Measurements from ENCODE around the gene FOXJ2. TPM values are rescaled to one million over a fixed set of nuclear protein-coding genes. Genes with fewer than 3 reads are reported as not detected.
"Not testable (repeated sequence)": the region's sequence is repeated elsewhere in the genome, so short reads cannot be mapped to it uniquely, and the experiment has no call there.

FOXJ2 gene
- total RNA-seq = 8.4 and 11.9 TPM in 2 replicates
- polyA plus RNA-seq (2012) = 12.1 TPM

DNA sequence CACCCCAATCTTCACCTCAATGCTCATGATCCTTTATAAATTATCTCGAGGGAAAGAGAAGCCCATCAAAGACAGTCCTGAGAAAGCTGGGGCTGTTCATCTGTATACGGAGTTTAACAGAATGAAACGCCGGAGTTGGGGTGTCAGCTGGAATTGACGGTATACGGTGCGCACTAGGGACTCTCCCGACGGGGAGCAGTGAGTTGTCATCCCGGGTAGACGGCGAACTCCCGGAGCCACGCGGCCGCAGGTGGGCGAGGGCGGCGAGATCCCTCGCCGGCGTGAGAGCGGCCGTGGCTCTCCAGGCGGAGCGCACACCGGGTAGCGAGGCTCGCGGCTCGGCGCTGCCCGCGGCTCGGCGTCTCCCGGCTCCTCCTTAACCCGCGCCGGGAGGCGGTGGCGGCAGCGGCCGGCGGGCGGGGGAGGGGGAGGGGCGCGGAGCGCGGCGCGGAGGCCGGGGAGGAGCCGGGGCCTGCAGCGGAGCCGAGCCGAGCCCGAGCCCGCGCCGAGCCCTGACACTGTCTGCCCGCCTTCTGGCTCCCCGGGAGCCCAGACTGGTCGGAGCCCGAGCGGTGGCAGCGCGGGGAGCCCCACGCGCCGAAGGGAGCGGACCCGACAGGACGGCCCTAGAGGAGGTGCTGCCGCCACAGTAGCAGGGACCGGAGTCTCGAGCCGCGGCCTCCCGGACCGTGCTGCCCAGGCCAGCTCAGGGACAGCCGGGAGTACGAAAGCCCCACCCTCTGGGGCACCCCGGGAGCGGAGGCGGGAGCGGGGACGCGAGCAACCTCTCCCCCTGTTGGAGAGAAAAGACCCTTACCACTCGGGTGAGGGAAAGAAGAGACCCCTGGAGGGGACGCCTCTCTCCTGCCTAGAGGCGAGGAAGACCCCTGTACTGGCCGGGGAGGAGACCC, at the start of gene FOXJ2:
Gene FOXJ2, plus strand, starts transcription at position 475 of the 911 bp plus-strand sequence. CDS start 7,117 bp downstream, outside the sequence.
- DNase-seq (ENCODE audit: low read depth) = peak; percentile 75

DNA sequence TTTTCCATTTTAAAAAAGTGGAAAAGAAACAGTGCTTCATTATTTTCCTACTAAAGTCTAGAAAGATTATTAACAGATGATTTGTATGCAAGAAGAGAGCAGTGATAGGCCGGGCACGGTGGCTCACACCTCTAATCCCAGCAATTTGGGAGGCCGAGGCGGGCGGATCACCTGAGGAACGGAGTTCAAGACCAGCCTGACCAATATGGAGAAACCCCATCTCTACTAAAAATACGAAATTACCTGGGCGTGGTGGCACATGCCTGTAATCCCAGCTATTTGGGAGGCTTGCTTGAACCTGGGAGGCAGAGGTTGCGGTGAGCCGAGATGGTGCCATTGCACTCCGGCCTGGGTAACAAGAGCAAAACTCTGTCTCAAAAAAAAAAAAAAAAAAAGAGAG, 49.5 kb upstream of the FOXJ2 start:
- DNase-seq (ENCODE audit: low read depth) = not testable (repeated sequence)

DNA sequence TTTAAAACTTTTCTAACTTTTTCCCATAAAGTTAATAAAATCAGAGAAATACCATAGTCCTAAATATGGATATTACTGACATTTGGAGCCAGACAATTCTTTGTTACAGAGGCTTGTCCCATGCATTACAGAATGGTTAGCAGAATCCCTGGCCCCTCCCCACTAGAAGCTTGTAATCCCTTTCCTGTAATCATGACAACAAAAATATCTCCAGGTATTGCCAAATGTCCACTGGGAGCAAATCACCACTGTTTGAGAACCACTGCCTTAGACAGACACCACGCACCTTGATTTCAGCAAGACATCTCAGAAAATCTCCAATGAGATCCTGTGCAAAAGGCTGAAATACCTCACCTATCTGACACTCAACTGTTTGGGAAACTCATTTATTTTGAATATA, 49.1 kb upstream of the FOXJ2 start:
- not testable (repeated sequence) for DNase-seq (ENCODE audit: low read depth)

DNA sequence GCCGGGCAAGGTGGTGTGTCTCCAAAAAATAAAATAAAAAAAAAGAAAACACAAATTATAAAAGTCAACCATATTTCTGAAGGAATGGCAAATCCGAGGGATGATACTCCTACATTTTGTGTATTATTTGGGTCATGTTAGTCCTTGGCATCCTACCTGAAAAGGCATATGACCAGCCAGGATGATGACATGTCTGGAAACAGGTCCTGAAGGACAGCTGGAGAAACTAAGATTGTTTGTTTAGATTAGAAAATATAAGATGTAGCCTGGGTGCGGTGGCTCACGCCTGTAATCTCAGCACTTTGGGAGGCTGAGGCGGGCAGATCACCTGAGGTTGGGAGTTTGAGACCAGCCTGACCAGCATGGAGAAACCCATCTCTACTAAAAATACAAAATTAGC, 47.6 kb upstream of the FOXJ2 start:
- no peak for DNase-seq (ENCODE audit: low read depth)

DNA sequence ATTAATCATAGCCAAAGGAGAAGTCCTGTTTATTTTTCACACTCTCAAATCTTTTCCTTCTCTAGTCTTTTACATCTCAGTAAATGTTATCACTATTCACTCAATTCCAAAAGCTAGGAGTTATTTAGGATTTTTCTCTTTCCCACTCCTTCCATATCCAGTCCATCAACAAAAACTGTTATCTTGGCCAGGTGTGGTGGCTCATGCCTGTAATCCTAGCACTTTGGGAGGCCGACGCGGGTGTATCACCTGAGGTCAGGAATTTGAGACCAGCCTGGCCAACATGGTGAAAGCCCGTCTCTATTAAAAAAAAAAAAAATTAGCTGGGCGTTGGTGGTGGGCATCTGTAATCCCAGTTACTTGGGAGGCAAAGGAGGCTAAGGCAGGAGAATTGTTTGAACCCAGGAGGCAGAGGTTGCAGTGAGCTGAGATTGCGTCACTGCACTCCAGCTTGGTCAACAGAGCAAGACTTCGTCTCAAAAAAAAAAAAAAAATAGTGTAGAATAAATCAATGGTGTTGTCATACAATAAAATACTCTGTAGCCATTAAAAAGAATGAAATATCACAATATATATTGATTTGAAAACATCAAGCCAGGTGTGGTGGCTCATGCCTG, 46.6 kb upstream of the FOXJ2 start:
- no peak for DNase-seq (ENCODE audit: low read depth)

DNA sequence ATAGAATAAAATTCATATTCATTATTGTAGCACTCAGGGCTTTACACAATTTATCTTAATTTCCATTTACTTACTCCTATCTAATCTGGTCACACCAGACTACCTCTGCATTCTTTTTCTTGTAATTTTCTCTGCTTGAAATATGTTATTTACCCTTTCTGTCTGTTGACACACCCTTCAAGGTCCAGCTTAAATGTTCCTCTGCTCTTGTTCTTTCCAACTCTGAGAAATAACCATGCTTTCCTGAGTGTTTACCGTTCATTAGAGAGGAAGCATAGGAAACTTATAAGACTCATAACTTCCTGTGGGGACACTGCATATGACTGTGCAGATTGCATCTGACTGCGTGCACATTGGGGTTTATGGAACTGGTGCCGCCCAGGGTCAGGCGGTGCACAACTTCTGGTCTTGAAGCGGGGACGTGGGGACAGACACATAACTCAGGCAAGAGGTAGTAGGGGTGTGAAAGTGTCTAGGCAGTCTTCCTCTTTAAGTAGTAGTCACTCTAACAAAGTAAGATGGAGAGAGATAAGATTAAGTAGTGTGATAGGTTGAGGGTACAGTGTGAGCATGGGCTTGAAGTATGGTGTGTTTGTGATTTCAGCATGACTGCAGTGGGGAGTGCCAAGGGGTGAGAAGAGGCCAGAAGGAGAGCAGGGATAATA, 42.6 kb upstream of the FOXJ2 start:
- no peak for DNase-seq (ENCODE audit: low read depth)

DNA sequence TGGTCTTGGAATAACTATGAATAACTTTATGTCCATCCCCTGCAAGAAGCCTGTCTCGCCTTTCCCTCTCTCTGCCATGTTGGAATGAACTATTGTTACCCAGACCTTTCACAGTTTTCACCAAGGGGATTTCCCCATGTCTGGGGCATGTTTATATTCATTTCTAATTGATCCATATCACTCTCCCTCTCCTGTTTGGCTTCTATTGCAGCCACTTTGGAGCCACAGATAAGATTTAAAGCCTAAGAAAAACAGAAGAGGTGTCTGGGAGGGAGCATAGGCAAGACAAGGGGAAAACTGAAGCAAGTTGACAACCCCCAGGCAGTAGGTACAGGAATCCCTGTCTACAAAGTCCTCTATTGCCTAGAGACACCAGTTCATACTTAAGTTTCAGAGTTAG, 41.0 kb upstream of the FOXJ2 start:
- DNase-seq (ENCODE audit: low read depth) = no peak

DNA sequence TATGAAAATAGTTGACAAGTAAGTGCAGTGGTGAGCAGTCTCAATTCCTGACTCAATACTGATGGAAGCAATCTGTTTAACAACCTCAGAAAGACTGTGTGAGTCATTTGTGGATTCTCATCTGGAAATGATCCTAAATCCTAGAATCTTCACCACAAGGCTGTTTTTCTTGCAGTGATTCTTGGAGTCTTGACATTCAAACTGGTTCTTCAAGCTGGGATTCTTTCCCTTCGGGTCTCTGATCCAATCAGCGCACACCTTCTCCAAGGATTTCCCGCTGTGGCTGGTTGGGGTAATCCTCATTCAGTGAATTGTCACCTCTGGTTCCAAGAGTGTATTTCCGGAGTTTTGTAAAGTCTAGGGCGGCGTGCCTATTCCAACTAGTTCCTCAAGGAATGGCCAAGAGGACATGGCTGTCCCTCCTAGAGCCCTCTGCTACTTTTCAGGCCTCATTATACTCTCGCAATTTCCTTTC, 37.7 kb upstream of the FOXJ2 start:
- peak; percentile 57 for DNase-seq (ENCODE audit: low read depth)

DNA sequence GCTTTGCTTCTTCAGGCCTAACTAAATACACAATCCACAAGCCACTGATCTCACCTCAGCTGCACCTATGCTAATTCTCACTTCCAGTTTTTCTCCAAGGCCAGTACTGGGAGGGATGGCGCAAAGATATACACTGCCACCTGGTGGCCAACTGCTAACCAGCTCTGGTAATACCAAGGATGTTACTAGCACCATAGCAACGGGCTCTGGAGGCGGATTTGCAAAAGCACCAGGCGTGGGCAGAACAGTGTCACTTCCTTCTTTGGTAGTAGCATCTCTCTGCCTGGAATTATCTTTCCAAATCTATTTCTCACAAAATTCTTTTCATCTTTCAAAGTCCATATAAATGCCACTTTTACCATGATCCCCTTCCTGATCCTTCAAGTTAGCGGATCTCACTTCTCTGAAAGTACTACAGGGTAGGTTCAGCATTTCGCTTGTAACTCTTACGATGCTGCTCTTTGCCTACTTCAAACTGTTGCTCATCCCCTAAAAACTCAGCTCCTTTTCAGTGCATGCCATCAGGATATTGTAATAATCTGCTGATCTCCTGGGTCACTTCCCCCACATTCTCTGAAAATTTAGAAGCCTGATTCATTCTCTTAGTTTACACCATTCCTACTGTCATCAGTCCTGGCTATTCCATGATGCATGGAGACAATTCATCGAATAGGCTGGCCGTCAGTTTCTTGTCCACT, 37.1 kb upstream of the FOXJ2 start:
- DNase-seq (ENCODE audit: low read depth) = peak; percentile 81

DNA sequence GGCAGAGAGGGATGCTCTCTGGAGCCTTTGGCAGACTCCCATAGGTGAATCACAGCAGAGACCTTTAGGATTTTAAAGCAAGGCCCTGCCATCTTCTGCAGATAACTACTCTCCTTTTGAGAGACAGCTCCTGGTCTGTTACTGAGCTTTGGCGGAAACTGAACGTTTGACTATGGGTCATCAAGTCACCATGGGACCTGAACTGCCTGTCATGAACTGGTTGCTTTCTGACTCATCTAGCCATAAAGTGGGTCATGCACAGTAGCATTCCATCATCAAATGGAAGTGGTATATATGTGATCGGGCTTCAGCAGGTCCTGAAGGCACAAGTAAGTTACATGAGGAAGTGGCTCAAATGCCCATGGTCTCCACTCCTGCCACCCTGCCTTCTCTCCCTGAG, 31.7 kb upstream of the FOXJ2 start:
- DNase-seq (ENCODE audit: low read depth) = not testable (repeated sequence)

DNA sequence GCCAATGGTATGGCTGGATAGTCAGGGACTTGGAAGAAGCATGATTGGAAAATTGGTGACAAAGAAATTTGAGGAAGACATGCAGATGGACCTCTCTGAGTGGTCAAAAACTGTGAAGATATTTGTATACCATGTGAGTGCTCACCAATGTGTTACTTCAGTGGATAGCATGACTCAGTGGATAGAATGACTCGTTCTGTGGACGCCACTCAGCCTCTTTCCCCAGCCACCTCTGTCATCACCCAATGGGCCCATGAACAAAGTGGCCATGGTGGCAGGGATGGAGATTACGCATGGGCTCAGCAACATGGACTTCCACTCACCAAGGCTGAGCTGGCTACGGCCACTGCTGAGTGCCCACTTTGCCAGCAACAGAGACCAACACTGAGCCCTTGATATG, 31.0 kb upstream of the FOXJ2 start:
- DNase-seq (ENCODE audit: low read depth) = not testable (repeated sequence)

DNA sequence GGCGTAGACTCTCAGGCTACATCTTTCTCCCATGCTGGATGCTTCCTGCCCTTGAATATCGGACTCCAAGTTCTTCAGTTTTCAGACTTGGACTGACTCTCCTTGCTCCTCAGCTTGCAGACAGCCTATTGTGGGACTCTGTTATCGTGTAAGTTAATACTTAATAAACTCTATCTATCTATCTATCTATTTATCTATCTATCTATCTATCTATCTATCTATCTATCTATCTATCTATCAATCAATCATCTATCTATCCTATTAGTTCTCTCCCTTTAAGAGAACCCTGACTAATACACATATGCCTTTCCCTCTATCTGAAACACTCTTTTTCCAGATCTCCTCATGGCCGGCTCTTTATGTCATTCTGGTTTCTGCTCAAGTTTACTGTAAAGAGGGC, 27.6 kb upstream of the FOXJ2 start:
- DNase-seq (ENCODE audit: low read depth) = not testable (repeated sequence)

DNA sequence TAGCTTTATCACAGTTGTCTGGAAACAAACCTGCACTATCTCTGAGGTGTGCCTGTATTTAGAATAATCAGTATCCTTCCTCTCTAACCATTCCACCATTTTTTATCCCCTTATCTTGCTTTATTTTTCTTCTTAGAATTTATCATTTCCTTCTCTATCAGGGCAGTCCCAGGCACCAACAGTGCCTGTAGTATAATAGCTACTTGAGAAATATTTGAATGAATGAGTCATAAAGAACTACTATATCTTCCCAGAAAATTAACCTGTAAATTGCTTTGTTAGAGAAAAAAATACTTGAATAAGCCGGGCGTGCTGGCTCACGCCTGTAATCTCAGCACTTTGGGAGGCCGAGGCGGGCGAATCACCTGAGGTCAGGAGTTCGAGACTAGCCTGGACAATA, 21.2 kb upstream of the FOXJ2 start:
- DNase-seq (ENCODE audit: low read depth) = no peak

DNA sequence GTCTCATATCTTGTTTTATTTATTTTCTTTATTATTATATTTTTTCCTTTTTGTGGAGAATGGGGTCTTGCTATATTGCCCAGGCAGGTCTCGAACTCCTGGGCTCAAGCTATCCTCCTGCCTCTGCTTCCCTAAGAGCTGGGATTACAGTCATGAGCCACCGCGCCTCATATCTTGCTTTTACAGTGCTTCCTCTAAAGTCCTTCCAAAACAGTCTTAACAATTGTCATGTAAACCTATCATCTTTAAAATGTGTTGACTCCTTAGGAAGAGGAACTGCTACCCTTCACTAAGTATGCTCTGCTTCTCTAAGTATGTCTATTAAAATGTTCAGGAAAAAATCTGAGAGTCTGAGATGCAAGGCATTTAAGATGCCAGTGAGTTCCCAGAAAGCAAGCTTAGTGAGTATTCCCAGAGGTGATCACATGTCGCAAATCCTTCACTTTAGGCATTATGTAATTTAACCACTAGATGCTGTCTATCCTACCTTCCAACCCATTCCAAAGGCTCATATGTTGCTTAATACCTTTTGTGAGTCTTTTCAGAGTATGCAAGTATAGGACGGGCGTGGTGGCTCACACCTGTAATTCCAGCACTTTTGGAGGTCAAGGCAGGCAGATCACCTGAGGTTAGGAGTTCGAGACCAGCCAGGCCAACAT, 19.7 kb upstream of the FOXJ2 start:
- DNase-seq (ENCODE audit: low read depth) = no peak

DNA sequence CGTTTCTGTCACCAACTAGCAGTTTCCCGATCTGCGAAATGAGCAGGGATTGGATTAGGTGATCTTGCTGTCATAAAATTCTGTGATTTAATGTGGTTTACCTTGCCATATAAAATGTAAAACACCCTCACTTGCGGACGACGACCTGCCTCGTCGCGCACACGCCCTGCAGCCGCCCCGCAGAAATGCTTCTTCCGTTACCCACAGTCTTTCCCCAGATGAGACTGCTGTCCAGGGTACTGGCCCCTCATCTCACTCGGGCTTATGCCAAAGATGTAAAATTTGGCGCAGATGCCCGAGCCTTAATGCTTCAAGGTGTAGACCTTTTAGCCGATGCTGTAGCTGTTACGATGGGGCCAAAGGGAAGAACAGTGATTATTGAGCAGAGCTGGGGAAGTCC, 17.7 kb upstream of the FOXJ2 start:
- DNase-seq (ENCODE audit: low read depth) = no peak

DNA sequence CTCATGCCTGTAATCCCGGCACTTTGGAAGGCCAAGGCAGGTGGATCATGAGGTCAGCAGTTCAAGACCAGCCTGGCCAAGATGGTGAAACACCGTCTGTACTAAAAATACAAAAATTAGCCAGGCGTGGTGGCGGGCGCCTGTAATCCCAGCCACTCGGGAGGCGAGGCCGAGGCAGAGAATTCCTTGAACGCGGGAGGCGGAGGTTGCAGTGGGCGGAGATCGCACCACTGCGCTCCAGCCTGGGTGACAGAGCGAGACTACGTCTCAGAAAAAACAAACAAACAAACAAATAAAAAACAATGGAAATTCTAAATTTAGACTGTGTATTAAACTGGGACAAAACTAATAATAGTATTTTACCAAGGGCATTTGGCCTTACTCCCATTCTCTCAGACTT, 14.3 kb upstream of the FOXJ2 start:
- DNase-seq (ENCODE audit: low read depth) = not testable (repeated sequence)

DNA sequence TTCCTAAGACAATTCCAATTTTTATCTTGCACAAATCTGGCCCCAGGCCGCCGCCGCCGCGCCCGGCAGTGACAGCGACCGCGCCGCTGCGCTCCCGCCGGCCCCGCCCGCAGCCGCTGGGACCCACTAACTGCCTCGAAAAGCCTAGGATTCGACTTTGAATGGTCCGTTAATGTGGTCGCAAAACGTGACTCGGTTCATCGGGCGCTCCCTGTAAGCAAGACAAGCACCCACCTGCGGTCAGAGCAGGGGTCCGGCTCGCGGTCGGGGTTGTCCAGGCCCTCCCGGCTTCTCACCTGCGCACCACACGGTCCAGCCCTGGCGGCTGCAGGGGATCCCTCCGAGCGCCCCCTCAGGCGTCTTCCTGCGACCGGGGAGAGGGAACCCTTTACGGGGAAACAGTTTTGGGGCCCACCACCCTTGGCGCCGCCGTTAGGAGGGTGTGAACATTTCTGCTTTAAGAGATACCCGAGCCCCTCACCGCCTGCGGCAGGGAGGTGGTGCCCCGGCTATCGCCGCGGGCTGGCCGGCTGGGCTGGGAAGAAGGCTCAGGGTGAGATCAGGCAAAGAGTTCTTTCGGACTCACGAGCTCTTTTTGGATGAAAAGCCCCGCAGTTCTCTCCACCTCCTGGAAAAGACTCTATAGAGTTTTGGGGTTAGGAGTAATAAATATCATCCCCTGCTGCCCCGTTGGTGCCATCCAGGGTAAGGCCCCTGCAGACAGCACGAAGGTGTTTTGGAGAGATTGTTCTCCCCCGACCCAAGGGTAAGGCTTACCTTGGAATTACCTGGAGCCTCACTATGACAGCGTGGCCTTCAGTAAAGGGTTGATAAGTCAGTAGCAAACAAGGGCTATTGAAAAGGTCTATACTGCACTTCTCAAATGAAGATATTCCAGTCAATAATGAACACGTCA, 13.6 kb upstream of the FOXJ2 start:
- DNase-seq (ENCODE audit: low read depth) = peak; percentile 10

DNA sequence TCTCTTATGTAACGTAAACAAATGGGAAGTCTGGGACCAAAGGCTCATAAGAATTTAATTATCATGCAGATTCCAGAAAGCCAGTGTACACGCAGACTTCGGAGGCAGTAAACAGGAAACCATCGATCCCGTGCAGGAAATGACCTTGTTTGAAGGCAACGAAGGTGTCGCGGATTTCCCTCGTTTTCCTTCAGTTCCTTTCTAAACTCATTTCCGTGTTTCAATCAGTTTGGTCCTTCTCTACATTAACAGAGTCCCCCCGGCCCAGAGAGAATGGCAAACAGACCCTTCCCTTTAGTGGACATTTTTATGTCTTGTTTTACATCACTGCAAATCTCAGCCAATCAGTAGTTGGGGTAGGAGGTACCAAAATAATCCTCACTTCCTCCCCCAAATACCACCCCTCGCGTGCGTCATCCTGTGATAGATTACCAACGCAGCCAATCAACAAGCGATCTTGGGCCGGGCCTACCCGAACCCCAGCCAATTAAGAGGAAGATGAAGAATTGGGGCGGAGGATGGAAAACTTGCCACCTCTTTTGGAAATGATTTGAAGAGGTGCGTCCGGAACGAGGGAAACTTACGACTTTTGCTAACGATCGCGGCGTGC, 6.1 kb upstream of the FOXJ2 start:
- peak; percentile 99 for DNase-seq (ENCODE audit: low read depth)

DNA sequence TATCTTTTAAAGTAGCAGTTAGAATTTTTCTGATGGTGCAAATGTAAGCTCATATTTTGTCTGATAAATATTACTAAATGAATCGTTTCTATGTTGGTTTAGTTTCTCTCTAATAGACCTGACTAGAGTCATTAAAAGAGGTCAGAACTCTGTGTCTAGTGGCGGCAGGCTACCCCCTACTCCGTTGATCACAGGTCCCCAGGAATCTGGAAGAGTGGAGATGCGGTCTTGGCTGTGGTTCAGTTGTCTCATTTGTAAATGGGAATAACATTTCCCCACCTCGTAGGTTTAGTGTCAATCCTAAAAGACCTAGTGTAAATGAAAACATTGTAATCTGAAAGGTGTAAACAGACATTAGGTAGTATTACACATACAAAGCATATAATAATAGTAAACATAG, 4.7 kb upstream of the FOXJ2 start:
- DNase-seq (ENCODE audit: low read depth) = no peak

All from myocyte (in vitro differentiated cells).